Measurements from ENCODE around the gene POMP.

Gene POMP

DNA sequence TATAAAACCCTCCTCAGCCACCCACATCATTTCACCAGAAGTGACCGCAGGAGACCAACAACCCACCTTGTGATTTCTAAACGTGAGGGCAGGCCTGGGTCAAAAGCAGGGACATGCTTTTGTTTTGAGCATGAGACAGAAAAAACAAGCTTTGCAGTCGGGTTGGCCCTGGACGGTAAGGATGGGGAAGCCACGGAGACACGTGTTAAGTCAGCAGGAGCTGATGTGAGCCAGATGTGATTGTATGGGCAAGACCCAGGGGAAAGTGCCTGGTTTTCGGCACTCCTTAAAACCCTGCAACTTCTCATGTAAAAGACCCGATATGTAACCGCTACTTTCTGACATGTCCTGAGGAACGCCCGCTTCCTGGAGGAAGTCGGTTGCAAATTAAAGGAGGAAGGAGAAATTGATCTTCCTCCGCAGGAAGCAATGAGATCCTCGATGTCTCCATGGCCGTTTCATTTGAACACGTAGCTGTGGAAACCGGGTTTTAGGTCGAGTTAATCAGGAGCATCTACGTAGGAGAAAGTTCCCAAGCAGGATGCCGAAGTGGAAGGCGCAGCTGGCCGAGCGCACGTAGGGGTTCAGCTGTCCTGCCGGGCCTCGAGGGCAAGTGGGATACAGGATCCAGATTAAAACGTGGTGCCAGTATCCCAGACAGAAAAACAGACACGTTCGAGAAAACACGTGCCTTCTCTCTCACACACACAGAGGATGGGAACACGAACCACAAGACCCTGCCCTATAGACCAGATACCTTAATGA is 40.5 kb upstream of the POMP start:
- TF ChIP-seq, protein P1, sequence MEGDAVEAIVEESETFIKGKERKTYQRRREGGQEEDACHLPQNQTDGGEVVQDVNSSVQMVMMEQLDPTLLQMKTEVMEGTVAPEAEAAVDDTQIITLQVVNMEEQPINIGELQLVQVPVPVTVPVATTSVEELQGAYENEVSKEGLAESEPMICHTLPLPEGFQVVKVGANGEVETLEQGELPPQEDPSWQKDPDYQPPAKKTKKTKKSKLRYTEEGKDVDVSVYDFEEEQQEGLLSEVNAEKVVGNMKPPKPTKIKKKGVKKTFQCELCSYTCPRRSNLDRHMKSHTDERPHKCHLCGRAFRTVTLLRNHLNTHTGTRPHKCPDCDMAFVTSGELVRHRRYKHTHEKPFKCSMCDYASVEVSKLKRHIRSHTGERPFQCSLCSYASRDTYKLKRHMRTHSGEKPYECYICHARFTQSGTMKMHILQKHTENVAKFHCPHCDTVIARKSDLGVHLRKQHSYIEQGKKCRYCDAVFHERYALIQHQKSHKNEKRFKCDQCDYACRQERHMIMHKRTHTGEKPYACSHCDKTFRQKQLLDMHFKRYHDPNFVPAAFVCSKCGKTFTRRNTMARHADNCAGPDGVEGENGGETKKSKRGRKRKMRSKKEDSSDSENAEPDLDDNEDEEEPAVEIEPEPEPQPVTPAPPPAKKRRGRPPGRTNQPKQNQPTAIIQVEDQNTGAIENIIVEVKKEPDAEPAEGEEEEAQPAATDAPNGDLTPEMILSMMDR (IDR thresholded peaks at IDR 0.05; ENCODE audit: low read depth, low read length) = no peak

GRCh38 chr13:28620011-28620830 is 38.7 kb upstream of the POMP start:
- TF ChIP-seq, protein P1 (IDR thresholded peaks at IDR 0.05; ENCODE audit: low read depth, low read length) = no peak
- no peak for DNase-seq (ENCODE audit: extremely low read depth, low read depth)

More for the DNA sequence above, 40.5 kb upstream of the POMP start:
- DNase-seq (ENCODE audit: extremely low read depth, low read depth) = no peak

- TF ChIP-seq, protein P1 (IDR thresholded peaks at IDR 0.05; ENCODE audit: low read depth, low read length) = no peak
- DNase-seq (ENCODE audit: extremely low read depth, low read depth) = no peak
Measured at GRCh38 chr13:28621449-28621848, 37.5 kb upstream of the POMP start.

- no peak for DNase-seq (ENCODE audit: extremely low read depth, low read depth)
- TF ChIP-seq, protein P1 (IDR thresholded peaks at IDR 0.05; ENCODE audit: low read depth, low read length) = no peak
Measured at GRCh38 chr13:28622286-28622685, 36.6 kb upstream of the POMP start.

GRCh38 chr13:28623782-28624706 is 34.9 kb upstream of the POMP start:
- no peak for DNase-seq (ENCODE audit: extremely low read depth, low read depth)
- TF ChIP-seq, protein P1 (IDR thresholded peaks at IDR 0.05; ENCODE audit: low read depth, low read length) = no peak

- TF ChIP-seq, protein P1 (IDR thresholded peaks at IDR 0.05; ENCODE audit: low read depth, low read length) = no peak
- no peak for DNase-seq (ENCODE audit: extremely low read depth, low read depth)
Measured at GRCh38 chr13:28624707-28625432, 34.1 kb upstream of the POMP start.

Measured in AG09319 (cell line).